Esophagus muscularis mucosa (tissue), 4 donors: ENCODE data around the gene PEX6. TPM values are rescaled to one million over a fixed set of nuclear protein-coding genes. Genes with fewer than 3 reads are reported as not detected.
"Not testable (repeated sequence)": the region's sequence is repeated elsewhere in the genome, so short reads cannot be mapped to it uniquely, and the experiment has no call there.

ENCODE experiments used
- DNase-seq: peaks from one replicate; pipeline ENCODE4 v3.0.0-alpha.2; 2017; ENCODE audit errors: extremely low spot score
- H3K27ac ChIP-seq, 4 donors: fragments of 200-600 bp; sonication (generic); replicated peaks in 1 of 4; 1 replicate in 3 of 4; 2 replicates in 1 of 4; pipeline ENCODE4 v1.5.1; 2016 to 2019; ENCODE audit warnings: mild to moderate bottlenecking in 1 of 4
- H3K27me3 ChIP-seq, 4 donors: fragments of 200-600 bp; sonication (generic); one replicate each; pipeline versions ENCODE4 v1.5.1 to v1.6.0; 2016 to 2019
- H3K36me3 ChIP-seq, 4 donors: fragments of 200-600 bp; sonication (generic); one replicate each; pipeline ENCODE4 v1.5.1; 2016 to 2019
- H3K4me1 ChIP-seq, 4 donors: fragments of 200-600 bp; sonication (generic); one replicate each; pipeline ENCODE4 v1.5.1; 2016 to 2019
- H3K4me3 ChIP-seq, 4 donors: fragments of 200-600 bp; sonication (generic); 1 replicate in 2 of 4; 2 replicates in 2 of 4; pipeline ENCODE4 v1.5.1; 2016 to 2019; ENCODE audit warnings: mild to moderate bottlenecking in 4 of 4, moderate library complexity in 1 of 4
- H3K9me3 ChIP-seq, 4 donors: fragments of 200-600 bp; sonication (generic); 1 replicate in 3 of 4; 2 replicates in 1 of 4; pipeline ENCODE4 v1.5.1; 2016 to 2019
- EP300 ChIP-seq: sonication (generic); formaldehyde crosslinking; IDR thresholded peaks from one replicate; pipeline ENCODE4 v1.6.1; 2017; ENCODE audit warnings: antibody characterized with exemption
- POLR2A ChIP-seq: fragments of 450-650 bp; IDR thresholded peaks from one replicate; pipeline ENCODE4 v1.6.1; 2017; ENCODE audit warnings: antibody characterized with exemption, moderate library complexity, mild to moderate bottlenecking, low read depth
- POLR2AphosphoS5 ChIP-seq, 2 donors: sonication (generic); formaldehyde crosslinking; IDR thresholded peaks; one replicate each; pipeline ENCODE4 v1.6.1; 2017; ENCODE audit warnings: antibody characterized with exemption in 2 of 2
- WGBS: methylation state at CpG from one replicate; pipeline ENCODE4 v1.1.5; 2018; 5-methylcytosine and 5-hydroxymethylcytosine counted together
- intact Hi-C: fragments of 100-400 bp; cut with DNase I; formaldehyde crosslinking; loops from one replicate; pipeline ENCODE4 v1.15.1; 2023
- total RNA-seq, 4 donors: library from RNA; depleted of rRNA; stranded (reverse); fragments of >200 nt; gene quantifications; one replicate each; pipeline versions ENCODE4 v1.1.0 to v1.2.1, GENCODE V29; 2016
- TF ChIP-seq, protein P1 (sequence below), 3 experiments: fragments of 200-600 bp in 2 of 3; fragments of 450-650 bp in 1 of 3; sonication (generic) in 2 of 3; IDR thresholded peaks; one replicate each; pipeline ENCODE4 v1.5.1; 2017 to 2019; ENCODE audit warnings: antibody characterized with exemption in 3 of 3, mild to moderate bottlenecking in 2 of 3, moderate library complexity in 1 of 3

PEX6 gene
- total RNA-seq, 4 donors from 2014 or later = 13.4 to 31.3 (median 21.8) TPM

DNA sequence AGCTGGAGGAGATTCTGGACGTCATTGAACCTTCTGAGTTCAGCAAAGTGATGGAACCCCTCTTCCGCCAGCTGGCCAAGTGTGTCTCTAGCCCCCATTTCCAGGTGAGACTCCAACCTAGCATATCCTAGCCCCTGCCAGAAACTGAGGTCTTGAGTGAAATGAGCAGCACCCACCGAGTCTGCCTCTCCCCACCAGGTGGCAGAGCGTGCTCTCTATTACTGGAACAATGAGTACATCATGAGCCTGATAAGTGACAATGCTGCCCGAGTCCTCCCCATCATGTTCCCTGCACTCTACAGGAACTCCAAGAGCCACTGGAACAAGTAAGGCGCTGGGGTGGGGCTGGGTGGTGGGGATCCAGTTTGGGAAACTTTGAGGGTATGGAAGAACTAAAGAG, 30.1 kb upstream of the PEX6 start:
- Histone ChIP-seq H3K4me1 (peaks cover 10 to 20% (median 16%) of the 10 kb centered on the region in 4 donors), H3K27me3 (no peaks in the 10 kb centered on the region), H3K27ac (peak overlapping the region in 1 of 4 donors; percentile 8), H3K4me3 (no peak overlapping the region), H3K36me3 (peaks cover 37 to 72% (median 69%) of the 10 kb centered on the region in 4 donors), H3K9me3 (no peaks in the 10 kb centered on the region)
- no CpG with 5 or more reads among the region's 6 CpGs for WGBS
- intact Hi-C loops = no loop called here
- TF ChIP-seq POLR2AphosphoS5 (IDR thresholded peaks at IDR 0.05) (no peak), EP300 (no peak)
- TF ChIP-seq, protein P1, sequence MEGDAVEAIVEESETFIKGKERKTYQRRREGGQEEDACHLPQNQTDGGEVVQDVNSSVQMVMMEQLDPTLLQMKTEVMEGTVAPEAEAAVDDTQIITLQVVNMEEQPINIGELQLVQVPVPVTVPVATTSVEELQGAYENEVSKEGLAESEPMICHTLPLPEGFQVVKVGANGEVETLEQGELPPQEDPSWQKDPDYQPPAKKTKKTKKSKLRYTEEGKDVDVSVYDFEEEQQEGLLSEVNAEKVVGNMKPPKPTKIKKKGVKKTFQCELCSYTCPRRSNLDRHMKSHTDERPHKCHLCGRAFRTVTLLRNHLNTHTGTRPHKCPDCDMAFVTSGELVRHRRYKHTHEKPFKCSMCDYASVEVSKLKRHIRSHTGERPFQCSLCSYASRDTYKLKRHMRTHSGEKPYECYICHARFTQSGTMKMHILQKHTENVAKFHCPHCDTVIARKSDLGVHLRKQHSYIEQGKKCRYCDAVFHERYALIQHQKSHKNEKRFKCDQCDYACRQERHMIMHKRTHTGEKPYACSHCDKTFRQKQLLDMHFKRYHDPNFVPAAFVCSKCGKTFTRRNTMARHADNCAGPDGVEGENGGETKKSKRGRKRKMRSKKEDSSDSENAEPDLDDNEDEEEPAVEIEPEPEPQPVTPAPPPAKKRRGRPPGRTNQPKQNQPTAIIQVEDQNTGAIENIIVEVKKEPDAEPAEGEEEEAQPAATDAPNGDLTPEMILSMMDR (IDR thresholded peaks at IDR 0.05) = peak; percentile 24 to 36 (median 26)
- DNase-seq = no peak

GRCh38 chr6:43007126-43007525, 28.1 kb upstream of the PEX6 start:
- no peaks in the 10 kb centered on the region for H3K9me3 ChIP-seq
- H3K27ac ChIP-seq = no peak overlapping the region
- peaks cover 37 to 77% (median 70%) of the 10 kb centered on the region in 4 donors for H3K36me3 ChIP-seq
- 92% methylated on average over 8 of the region's 9 CpGs for WGBS
- no peak overlapping the region for H3K4me3 ChIP-seq
- TF ChIP-seq EP300 (no peak), POLR2A (no peak), POLR2AphosphoS5 (IDR thresholded peaks at IDR 0.05) (no peak)
- TF ChIP-seq, protein P1 (IDR thresholded peaks at IDR 0.05) = no peak
- no peaks in the 10 kb centered on the region for H3K27me3 ChIP-seq
- no peak for DNase-seq
- H3K4me1 ChIP-seq = peaks cover 0 to 6% (median 2%) of the 10 kb centered on the region in 4 donors
- intact Hi-C loops = no loop called here

- no peak for DNase-seq
- Histone ChIP-seq H3K27ac (no peak overlapping the region), H3K9me3 (no peaks in the 10 kb centered on the region), H3K27me3 (no peaks in the 10 kb centered on the region), H3K36me3 (peaks cover 37 to 74% (median 63%) of the 10 kb centered on the region in 4 donors), H3K4me3 (no peak overlapping the region), H3K4me1 (no peaks in the 10 kb centered on the region)
- 93% methylated on average over 11 of the region's 11 CpGs for WGBS
- no peak for TF ChIP-seq POLR2A
- intact Hi-C loops = no loop called here
Observed at GRCh38 chr6:43006251-43006650, 27.3 kb upstream of the PEX6 start.

GRCh38 chr6:43005844-43006243, 26.9 kb upstream of the PEX6 start:
- TF ChIP-seq, protein P1 (IDR thresholded peaks at IDR 0.05) = no peak
- TF ChIP-seq EP300 (no peak), POLR2A (no peak), POLR2AphosphoS5 (IDR thresholded peaks at IDR 0.05) (no peak)
- H3K4me1 ChIP-seq = no peaks in the 10 kb centered on the region
- no peaks in the 10 kb centered on the region for H3K27me3 ChIP-seq
- no peaks in the 10 kb centered on the region for H3K9me3 ChIP-seq
- intact Hi-C loops = no loop called here
- no peak for DNase-seq
- peaks cover 34 to 74% (median 58%) of the 10 kb centered on the region in 4 donors for H3K36me3 ChIP-seq
- H3K4me3 ChIP-seq = no peak overlapping the region
- H3K27ac ChIP-seq = no peak overlapping the region
- WGBS = 90% methylated on average over 5 of the region's 5 CpGs

DNA sequence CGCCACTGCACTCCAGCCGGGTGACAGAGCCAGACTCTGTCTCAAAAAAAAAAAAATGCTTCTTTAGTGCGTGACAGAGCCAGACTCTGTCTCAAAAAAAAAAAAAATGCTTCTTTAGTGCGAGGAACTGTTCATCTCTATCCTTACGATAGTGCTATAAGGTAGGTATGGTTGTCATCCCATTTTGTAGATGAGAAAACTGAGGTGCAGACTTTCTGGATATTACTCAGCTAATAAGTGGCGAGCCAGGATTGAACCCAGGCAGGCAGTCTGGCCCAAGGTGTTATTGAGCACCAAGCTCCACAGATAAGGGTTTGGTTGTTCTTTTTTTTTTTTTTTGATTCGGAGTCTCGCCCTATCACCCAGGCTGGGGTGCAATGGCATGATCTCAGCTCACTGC, 22.9 kb upstream of the PEX6 start:
- Histone ChIP-seq H3K36me3 (peaks cover under 1 to 40% (median 21%) of the 10 kb centered on the region in 4 donors), H3K27me3 (no peaks in the 10 kb centered on the region), H3K4me1 (no peaks in the 10 kb centered on the region), H3K27ac (no peak overlapping the region), H3K9me3 (no peaks in the 10 kb centered on the region), H3K4me3 (no peak overlapping the region)
- TF ChIP-seq, protein P1 (IDR thresholded peaks at IDR 0.05) = no peak
- TF ChIP-seq POLR2A (no peak), POLR2AphosphoS5 (IDR thresholded peaks at IDR 0.05) (no peak)
- DNase-seq = no peak
- WGBS = 93% methylated on average over 8 of the region's 8 CpGs
- intact Hi-C loops = no loop called here

- H3K27ac ChIP-seq, H3K4me3 ChIP-seq, H3K27me3 ChIP-seq, DNase-seq, intact Hi-C loops, H3K4me1 ChIP-seq, H3K9me3 ChIP-seq: not testable (repeated sequence)
- 92% methylated on average over 6 of the region's 9 CpGs for WGBS
- H3K36me3 ChIP-seq = peaks cover 0 to 34% (median 17%) of the 10 kb centered on the region in 4 donors
Observed at GRCh38 chr6:42998205-42998604, 19.2 kb upstream of the PEX6 start.
